B cell (primary cell): ENCODE results near the gene PLEKHG4B. TPM values are rescaled to one million over a fixed set of nuclear protein-coding genes. Genes with fewer than 3 reads are reported as not detected.

Experiments used
- ATAC-seq: fragments of 200-7000 bp; cut with Tn5 transposase; one replicate; pipeline ENCODE4 v1.10.0; 2021; ENCODE audit warnings: low read depth, mild to moderate bottlenecking, moderate number of reproducible peaks, moderate library complexity
- CTCF ChIA-PET: fragments of 350-600 bp; sonication (Branson Sonifier 250); formaldehyde crosslinking; loops from one replicate; lab custom pipeline; 2021; ENCODE audit warnings: antibody characterized with exemption, inconsistent platforms; lab: Charles Lee
- POLR2A ChIA-PET: fragments of 350-600 bp; sonication (Branson Sonifier 250); formaldehyde crosslinking; loops from one replicate; lab custom pipeline; 2021; ENCODE audit warnings: antibody characterized with exemption; lab: Charles Lee
- DNase-seq: peaks from one replicate; pipeline ENCODE4 v3.0.0; 2013
- H2AFZ ChIP-seq: 2 replicates; pipeline ENCODE4 v1.6.1; 2012; ENCODE audit warnings: mild to moderate bottlenecking, low read depth, low read length; ENCODE audit not compliant: insufficient read depth, poor library complexity, severe bottlenecking
- H3K27ac ChIP-seq, 2 donors: 1 replicate in 1 of 2; 2 replicates in 1 of 2; pipeline ENCODE4 v1.5.1; 2012 to 2013; ENCODE audit warnings: low read length in 2 of 2, mild to moderate bottlenecking in 2 of 2, moderate library complexity in 1 of 2
- H3K27me3 ChIP-seq, 4 experiments: fragments of 200-600 bp in 1 of 4; sonication (generic) in 1 of 4; replicated peaks in 1 of 4; 1 replicate in 2 of 4; 2 replicates in 2 of 4; pipeline versions ENCODE4 v1.6.1 to v1.7.0; 2013 to 2016; ENCODE audit warnings: low read length in 3 of 4, mild to moderate bottlenecking in 2 of 4, mixed read lengths in 1 of 4, moderate library complexity in 1 of 4; ENCODE audit not compliant: insufficient read depth in 4 of 4, control insufficient read depth in 3 of 4; ENCODE audit errors: control extremely low read depth in 1 of 4
- H3K36me3 ChIP-seq, 2 experiments: replicated peaks in 1 of 2; 1 replicate in 1 of 2; 2 replicates in 1 of 2; pipeline versions ENCODE4 v1.6.1 to v1.7.1; 2013; ENCODE audit warnings: low read length in 1 of 2; ENCODE audit not compliant: insufficient read depth in 2 of 2, control insufficient read depth in 1 of 2; ENCODE audit errors: control extremely low read depth in 1 of 2, extremely low read depth in 1 of 2
- H3K4me1 ChIP-seq, 2 donors: fragments of 200-600 bp in 1 of 2; sonication (generic) in 1 of 2; 1 replicate in 1 of 2; 2 replicates in 1 of 2; pipeline versions ENCODE4 v1.5.1 to v1.6.1; 2013 to 2017; ENCODE audit warnings: low read length in 2 of 2; ENCODE audit not compliant: control insufficient read depth in 2 of 2, insufficient read depth in 2 of 2
- H3K4me2 ChIP-seq: replicated peaks from 2 replicates; pipeline ENCODE3; 2012; ENCODE audit warnings: mild to moderate bottlenecking, low read depth, low read length; ENCODE audit not compliant: poor library complexity, severe bottlenecking
- H3K4me3 ChIP-seq, 5 experiments: fragments of 200-600 bp in 1 of 5; sonication (generic) in 1 of 5; 1 replicate in 3 of 5; 2 replicates in 2 of 5; pipeline versions ENCODE4 v1.5.1 to v1.7.0; 2011 to 2016; ENCODE audit warnings: low read length in 4 of 5, mild to moderate bottlenecking in 4 of 5, low read depth in 2 of 5, control low read depth in 1 of 5, moderate library complexity in 1 of 5; ENCODE audit not compliant: insufficient read depth in 1 of 5; ENCODE audit errors: control extremely low read depth in 1 of 5, extremely low read depth in 1 of 5
- H3K79me2 ChIP-seq: fragments of 200-600 bp; sonication (generic); one replicate; pipeline ENCODE4 v1.6.0; 2016; ENCODE audit warnings: low read length; ENCODE audit not compliant: control insufficient read depth, insufficient read depth
- H3K9ac ChIP-seq: fragments of 200-600 bp; sonication (generic); 2 replicates; pipeline ENCODE4 v1.6.1; 2017; ENCODE audit warnings: mild to moderate bottlenecking, low read length, moderate library complexity
- H3K9me3 ChIP-seq, 3 donors: one replicate each; pipeline versions ENCODE4 v1.6.1 to v1.7.1; 2013; ENCODE audit warnings: low read length in 2 of 3; ENCODE audit not compliant: control insufficient read depth in 2 of 3, insufficient read depth in 1 of 3; ENCODE audit errors: control extremely low read depth in 1 of 3
- H4K20me1 ChIP-seq: 2 replicates; pipeline ENCODE4 v1.6.0; 2012; ENCODE audit warnings: mild to moderate bottlenecking, low read length; ENCODE audit not compliant: insufficient read depth, control insufficient read depth, poor library complexity, severe bottlenecking
- H3K27ac Mint-ChIP-seq: one replicate; pipeline ENCODE4 v1.8.0; 2021; ENCODE audit warnings: mixed read lengths
- H3K27me3 Mint-ChIP-seq: one replicate; pipeline ENCODE4 v1.8.0; 2021; ENCODE audit warnings: mixed read lengths
- H3K4me1 Mint-ChIP-seq: one replicate; pipeline ENCODE4 v1.8.0; 2021; ENCODE audit warnings: mixed read lengths
- H3K4me3 Mint-ChIP-seq: one replicate; pipeline ENCODE4 v1.8.0; 2021; ENCODE audit warnings: mixed read lengths
- H3K9me3 Mint-ChIP-seq: one replicate; pipeline ENCODE4 v1.8.0; 2022; ENCODE audit warnings: mixed read lengths; ENCODE audit not compliant: insufficient read depth
- CTCF ChIP-seq: fragments of 200-600 bp; IDR thresholded peaks from one replicate; pipeline ENCODE4 v1.8.0; 2022; ENCODE audit warnings: antibody characterized with exemption, mild to moderate bottlenecking
- EZH2 ChIP-seq: IDR thresholded peaks from 2 replicates; pipeline ENCODE4 v1.6.1; 2012; ENCODE audit warnings: borderline replicate concordance, low read depth, mild to moderate bottlenecking, moderate library complexity, low read length; ENCODE audit not compliant: insufficient read depth, poor library complexity, severe bottlenecking
- WGBS: methylation state at CpG from one replicate; pipeline ENCODE4 v1.1.5; 2013; ENCODE audit warnings: missing lambda C conversion rate; ENCODE audit not compliant: insufficient coverage; 5-methylcytosine and 5-hydroxymethylcytosine counted together
- intact Hi-C: fragments of 100-400 bp; cut with micrococcal nuclease; formaldehyde crosslinking; loops from one replicate; pipeline ENCODE4 v1.10.0; 2022
- polyA plus RNA-seq: library from polyadenylated mRNA; depleted of rRNA; stranded (reverse); fragments of >200 nt; gene quantifications from 2 replicates; pipeline ENCODE4 v1.2.3, GENCODE V29; 2012
- total RNA-seq, 2 donors: library from RNA; stranded (reverse); fragments of 120-200 nt in 1 of 2; gene quantifications; 1 replicate in 1 of 2; 2 replicates in 1 of 2; pipeline versions ENCODE4 v1.2.3 to v1.2.4, GENCODE V29; 2013 to 2022

PLEKHG4B gene
- total and polyA plus RNA-seq, 2 donors (not counting 1 experiment from before 2014, with no cell fraction given): not detected

GRCh38 chr5:157126-157715 lies 65.3 kb downstream of the PLEKHG4B start:
- WGBS: 95% methylated on average over 11 of the region's 12 CpGs
- DNase-seq (no peak), ATAC-seq (no peak)
- Mint-ChIP-seq H3K27me3 (peaks cover 18% of the 10 kb centered on the region), H3K27ac (no peak overlapping the region), H3K4me1 (no peaks in the 10 kb centered on the region), H3K9me3 (no peaks in the 10 kb centered on the region), H3K4me3 (no peak overlapping the region)
- H2AFZ ChIP-seq: no peak overlapping the region
- H3K36me3 ChIP-seq: no peaks in the 10 kb centered on the region
- no peaks in the 10 kb centered on the region for H3K4me1 ChIP-seq
- no peaks in the 10 kb centered on the region for H3K9me3 ChIP-seq
- no peaks in the 10 kb centered on the region for H3K79me2 ChIP-seq
- TF ChIP-seq EZH2 (no peak), CTCF (no peak)
- no peak overlapping the region for H3K4me2 ChIP-seq
- ChIA-PET CTCF (no interaction called here), POLR2A (no interaction called here)
- no peak overlapping the region for H3K9ac ChIP-seq
- no peaks in the 10 kb centered on the region for H3K27me3 ChIP-seq
- H3K27ac ChIP-seq: no peak overlapping the region
- intact Hi-C loops: no loop called here
- H4K20me1 ChIP-seq: no peaks in the 10 kb centered on the region
- no peak overlapping the region for H3K4me3 ChIP-seq

- Histone ChIP-seq H4K20me1 (no peaks in the 10 kb centered on the region), H3K79me2 (no peaks in the 10 kb centered on the region), H3K4me2 (no peak overlapping the region), H3K36me3 (no peaks in the 10 kb centered on the region), H3K27me3 (no peaks in the 10 kb centered on the region), H3K4me1 (no peaks in the 10 kb centered on the region), H3K27ac (no peak overlapping the region), H3K9me3 (no peaks in the 10 kb centered on the region), H3K4me3 (no peak overlapping the region), H2AFZ (no peak overlapping the region), H3K9ac (no peak overlapping the region)
- Mint-ChIP-seq H3K27me3 (peaks cover 18% of the 10 kb centered on the region), H3K27ac (no peak overlapping the region), H3K4me1 (no peaks in the 10 kb centered on the region), H3K4me3 (no peak overlapping the region), H3K9me3 (no peaks in the 10 kb centered on the region)
- no peak for DNase-seq
- no peak for ATAC-seq
- TF ChIP-seq EZH2: no peak
- TF ChIP-seq CTCF: no peak
- ChIA-PET POLR2A (no interaction called here), CTCF (no interaction called here)
- WGBS: 97% methylated on average over 11 of the region's 11 CpGs
- intact Hi-C loops: no loop called here
These were observed 65.8 kb downstream of the PLEKHG4B start for GRCh38 chr5:157801-158200.
